ENCODE results near the gene ARHGAP18.

Gene ARHGAP18

DNA sequence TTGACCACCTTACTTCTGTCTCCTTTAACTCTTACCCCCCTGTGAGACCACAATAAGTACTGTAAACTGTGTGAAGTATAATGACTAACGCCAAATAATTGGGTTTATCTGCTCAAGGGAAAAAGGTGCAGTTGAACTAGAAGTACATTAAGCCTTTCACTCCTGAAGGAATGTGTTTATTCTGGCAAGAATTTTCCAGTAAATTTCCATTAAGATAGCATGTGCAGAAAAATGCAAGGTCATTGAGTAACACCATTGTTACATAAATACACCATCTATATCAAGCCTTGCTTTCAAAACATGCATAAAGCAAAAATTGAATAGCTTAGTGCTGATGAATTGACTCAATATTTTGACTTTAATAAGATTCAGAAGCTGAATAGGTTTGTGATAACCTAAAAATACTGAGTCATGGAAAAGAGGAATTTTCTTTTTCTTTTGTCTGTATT is 65.4 kb downstream of the ARHGAP18 start (continued):
- TF ChIP-seq HOXA7 (CRISPR knock-in tag; IDR thresholded peaks at IDR 0.05; ENCODE audit: borderline replicate concordance) (no peak), ZNF140 (tag by site-specific recombination; IDR thresholded peaks at IDR 0.05) (no peak), IKZF3 (tag by site-specific recombination; IDR thresholded peaks at IDR 0.05) (no peak), ZNF626 (tag by site-specific recombination; IDR thresholded peaks at IDR 0.05) (no peak), GLIS1 (tag by site-specific recombination; IDR thresholded peaks at IDR 0.05) (peak; percentile 88), ZNF146 (tag by site-specific recombination; IDR thresholded peaks at IDR 0.05) (no peak), GLI4 (tag by site-specific recombination; IDR thresholded peaks at IDR 0.05) (no peak), ZNF335 (tag by site-specific recombination; conservative IDR thresholded peaks at IDR 0.05) (0 out of 2 replicates have a peak, but pooled peaks have one; percentile 11), ZNF426 (tag by site-specific recombination; IDR thresholded peaks at IDR 0.05) (no peak), ZNF843 (tag by site-specific recombination; IDR thresholded peaks at IDR 0.05) (peak; percentile 64; the same call in 1 of the 2 replicates), ZNF155 (tag by site-specific recombination; IDR thresholded peaks at IDR 0.05) (no peak), ZNF768 (tag by site-specific recombination; IDR thresholded peaks at IDR 0.05) (no peak), ZNF416 (tag by site-specific recombination; IDR thresholded peaks at IDR 0.05) (no peak), ZBTB20 (tag by site-specific recombination; IDR thresholded peaks at IDR 0.05) (peak; percentile 42; the same call in 1 of the 2 replicates), ZXDB (tag by site-specific recombination; IDR thresholded peaks at IDR 0.05) (0 out of 2 replicates have a peak, but pooled peaks have one; percentile 28)
- TF ChIP-seq, protein P1, sequence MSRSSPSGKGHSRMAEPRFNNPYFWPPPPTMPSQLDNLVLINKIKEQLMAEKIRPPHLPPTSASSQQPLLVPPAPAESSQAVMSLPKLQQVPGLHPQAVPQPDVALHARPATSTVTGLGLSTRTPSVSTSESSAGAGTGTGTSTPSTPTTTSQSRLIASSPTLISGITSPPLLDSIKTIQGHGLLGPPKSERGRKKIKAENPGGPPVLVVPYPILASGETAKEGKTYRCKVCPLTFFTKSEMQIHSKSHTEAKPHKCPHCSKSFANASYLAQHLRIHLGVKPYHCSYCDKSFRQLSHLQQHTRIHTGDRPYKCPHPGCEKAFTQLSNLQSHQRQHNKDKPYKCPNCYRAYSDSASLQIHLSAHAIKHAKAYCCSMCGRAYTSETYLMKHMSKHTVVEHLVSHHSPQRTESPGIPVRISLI (tag by site-specific recombination; IDR thresholded peaks at IDR 0.05), result no peak
- TF ChIP-seq, protein P2, sequence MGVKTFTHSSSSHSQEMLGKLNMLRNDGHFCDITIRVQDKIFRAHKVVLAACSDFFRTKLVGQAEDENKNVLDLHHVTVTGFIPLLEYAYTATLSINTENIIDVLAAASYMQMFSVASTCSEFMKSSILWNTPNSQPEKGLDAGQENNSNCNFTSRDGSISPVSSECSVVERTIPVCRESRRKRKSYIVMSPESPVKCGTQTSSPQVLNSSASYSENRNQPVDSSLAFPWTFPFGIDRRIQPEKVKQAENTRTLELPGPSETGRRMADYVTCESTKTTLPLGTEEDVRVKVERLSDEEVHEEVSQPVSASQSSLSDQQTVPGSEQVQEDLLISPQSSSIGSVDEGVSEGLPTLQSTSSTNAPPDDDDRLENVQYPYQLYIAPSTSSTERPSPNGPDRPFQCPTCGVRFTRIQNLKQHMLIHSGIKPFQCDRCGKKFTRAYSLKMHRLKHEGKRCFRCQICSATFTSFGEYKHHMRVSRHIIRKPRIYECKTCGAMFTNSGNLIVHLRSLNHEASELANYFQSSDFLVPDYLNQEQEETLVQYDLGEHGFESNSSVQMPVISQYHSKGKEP (tag by site-specific recombination; IDR thresholded peaks at IDR 0.05), result 0 out of 2 replicates have a peak, but pooled peaks have one; percentile 35
- TF ChIP-seq, protein P3, sequence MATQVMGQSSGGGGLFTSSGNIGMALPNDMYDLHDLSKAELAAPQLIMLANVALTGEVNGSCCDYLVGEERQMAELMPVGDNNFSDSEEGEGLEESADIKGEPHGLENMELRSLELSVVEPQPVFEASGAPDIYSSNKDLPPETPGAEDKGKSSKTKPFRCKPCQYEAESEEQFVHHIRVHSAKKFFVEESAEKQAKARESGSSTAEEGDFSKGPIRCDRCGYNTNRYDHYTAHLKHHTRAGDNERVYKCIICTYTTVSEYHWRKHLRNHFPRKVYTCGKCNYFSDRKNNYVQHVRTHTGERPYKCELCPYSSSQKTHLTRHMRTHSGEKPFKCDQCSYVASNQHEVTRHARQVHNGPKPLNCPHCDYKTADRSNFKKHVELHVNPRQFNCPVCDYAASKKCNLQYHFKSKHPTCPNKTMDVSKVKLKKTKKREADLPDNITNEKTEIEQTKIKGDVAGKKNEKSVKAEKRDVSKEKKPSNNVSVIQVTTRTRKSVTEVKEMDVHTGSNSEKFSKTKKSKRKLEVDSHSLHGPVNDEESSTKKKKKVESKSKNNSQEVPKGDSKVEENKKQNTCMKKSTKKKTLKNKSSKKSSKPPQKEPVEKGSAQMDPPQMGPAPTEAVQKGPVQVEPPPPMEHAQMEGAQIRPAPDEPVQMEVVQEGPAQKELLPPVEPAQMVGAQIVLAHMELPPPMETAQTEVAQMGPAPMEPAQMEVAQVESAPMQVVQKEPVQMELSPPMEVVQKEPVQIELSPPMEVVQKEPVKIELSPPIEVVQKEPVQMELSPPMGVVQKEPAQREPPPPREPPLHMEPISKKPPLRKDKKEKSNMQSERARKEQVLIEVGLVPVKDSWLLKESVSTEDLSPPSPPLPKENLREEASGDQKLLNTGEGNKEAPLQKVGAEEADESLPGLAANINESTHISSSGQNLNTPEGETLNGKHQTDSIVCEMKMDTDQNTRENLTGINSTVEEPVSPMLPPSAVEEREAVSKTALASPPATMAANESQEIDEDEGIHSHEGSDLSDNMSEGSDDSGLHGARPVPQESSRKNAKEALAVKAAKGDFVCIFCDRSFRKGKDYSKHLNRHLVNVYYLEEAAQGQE (tag by site-specific recombination; IDR thresholded peaks at IDR 0.05), result no peak
- TF ChIP-seq, protein P4, sequence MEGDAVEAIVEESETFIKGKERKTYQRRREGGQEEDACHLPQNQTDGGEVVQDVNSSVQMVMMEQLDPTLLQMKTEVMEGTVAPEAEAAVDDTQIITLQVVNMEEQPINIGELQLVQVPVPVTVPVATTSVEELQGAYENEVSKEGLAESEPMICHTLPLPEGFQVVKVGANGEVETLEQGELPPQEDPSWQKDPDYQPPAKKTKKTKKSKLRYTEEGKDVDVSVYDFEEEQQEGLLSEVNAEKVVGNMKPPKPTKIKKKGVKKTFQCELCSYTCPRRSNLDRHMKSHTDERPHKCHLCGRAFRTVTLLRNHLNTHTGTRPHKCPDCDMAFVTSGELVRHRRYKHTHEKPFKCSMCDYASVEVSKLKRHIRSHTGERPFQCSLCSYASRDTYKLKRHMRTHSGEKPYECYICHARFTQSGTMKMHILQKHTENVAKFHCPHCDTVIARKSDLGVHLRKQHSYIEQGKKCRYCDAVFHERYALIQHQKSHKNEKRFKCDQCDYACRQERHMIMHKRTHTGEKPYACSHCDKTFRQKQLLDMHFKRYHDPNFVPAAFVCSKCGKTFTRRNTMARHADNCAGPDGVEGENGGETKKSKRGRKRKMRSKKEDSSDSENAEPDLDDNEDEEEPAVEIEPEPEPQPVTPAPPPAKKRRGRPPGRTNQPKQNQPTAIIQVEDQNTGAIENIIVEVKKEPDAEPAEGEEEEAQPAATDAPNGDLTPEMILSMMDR (tag by site-specific recombination; IDR thresholded peaks at IDR 0.05), result no peak

DNA sequence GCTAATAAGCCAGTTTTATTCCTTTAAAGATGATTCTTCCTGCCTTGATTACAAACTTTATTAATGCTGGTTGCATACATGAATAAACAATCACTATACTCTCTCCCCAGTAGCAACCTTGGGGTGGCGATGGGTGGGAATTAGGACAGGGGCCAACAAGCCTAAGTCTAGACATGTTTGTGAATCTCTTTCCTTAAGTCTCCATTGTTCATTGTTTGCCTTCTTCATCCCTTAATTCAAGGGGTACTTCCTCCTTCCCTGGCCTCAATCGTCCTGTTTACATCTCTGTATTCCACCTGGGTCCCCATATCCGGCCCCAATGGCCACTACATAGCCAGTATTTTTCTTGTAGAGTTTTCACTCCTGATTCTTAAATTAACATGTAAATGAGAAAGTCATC is 66.0 kb downstream of the ARHGAP18 start:
- no peaks in the 10 kb centered on the region for H3K36me3 ChIP-seq (ENCODE audit: control insufficient read depth in 2 of 2, insufficient read depth in 1 of 2, low read length in 2 of 2)
- H3K27ac ChIP-seq (ENCODE audit: extremely low read depth, low read depth, low read length), result no peak overlapping the region
- ChIA-PET CTCF (interaction anchor here (1.0 to 1.1 kb wide), 2 partner anchors 14 to 43 kb away, joined by 3 read pairs; no protein-coding TSS in a partner anchor), POLR2A (interaction anchor here (0.5 to 2.4 kb wide), 2 partner anchors 10 to 66 kb away, joined by 4 to 6 read pairs; partner anchors contain the start of gene ARHGAP18)
- no peak overlapping the region for H3K4me3 ChIP-seq (ENCODE audit: low read depth, low read length)
- peaks cover 20% of the 10 kb centered on the region for H3K4me1 ChIP-seq (ENCODE audit: control insufficient read depth, insufficient read depth, low read length)
- no peaks in the 10 kb centered on the region for H3K9me3 ChIP-seq (ENCODE audit: control insufficient read depth, insufficient read depth, low read depth, low read length)
- TF ChIP-seq ZBTB8A (tag by site-specific recombination; IDR thresholded peaks at IDR 0.05), result no peak
- TF ChIP-seq ZNF169 (tag by site-specific recombination; IDR thresholded peaks at IDR 0.05), result no peak
- TF ChIP-seq, protein P5, sequence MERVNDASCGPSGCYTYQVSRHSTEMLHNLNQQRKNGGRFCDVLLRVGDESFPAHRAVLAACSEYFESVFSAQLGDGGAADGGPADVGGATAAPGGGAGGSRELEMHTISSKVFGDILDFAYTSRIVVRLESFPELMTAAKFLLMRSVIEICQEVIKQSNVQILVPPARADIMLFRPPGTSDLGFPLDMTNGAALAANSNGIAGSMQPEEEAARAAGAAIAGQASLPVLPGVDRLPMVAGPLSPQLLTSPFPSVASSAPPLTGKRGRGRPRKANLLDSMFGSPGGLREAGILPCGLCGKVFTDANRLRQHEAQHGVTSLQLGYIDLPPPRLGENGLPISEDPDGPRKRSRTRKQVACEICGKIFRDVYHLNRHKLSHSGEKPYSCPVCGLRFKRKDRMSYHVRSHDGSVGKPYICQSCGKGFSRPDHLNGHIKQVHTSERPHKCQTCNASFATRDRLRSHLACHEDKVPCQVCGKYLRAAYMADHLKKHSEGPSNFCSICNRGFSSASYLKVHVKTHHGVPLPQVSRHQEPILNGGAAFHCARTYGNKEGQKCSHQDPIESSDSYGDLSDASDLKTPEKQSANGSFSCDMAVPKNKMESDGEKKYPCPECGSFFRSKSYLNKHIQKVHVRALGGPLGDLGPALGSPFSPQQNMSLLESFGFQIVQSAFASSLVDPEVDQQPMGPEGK (tag by site-specific recombination; IDR thresholded peaks at IDR 0.05), result no peak
- no peak for TF ChIP-seq KLF9 (tag by site-specific recombination; IDR thresholded peaks at IDR 0.05; ENCODE audit: low read depth)
- no peak for TF ChIP-seq TRIM28 (IDR thresholded peaks at IDR 0.05; ENCODE audit: borderline replicate concordance, low read length)
- no peak for TF ChIP-seq RBAK (tag by site-specific recombination; IDR thresholded peaks at IDR 0.05)
- no peak for TF ChIP-seq SCRT2 (tag by site-specific recombination; IDR thresholded peaks at IDR 0.05)
- TF ChIP-seq, protein P6, sequence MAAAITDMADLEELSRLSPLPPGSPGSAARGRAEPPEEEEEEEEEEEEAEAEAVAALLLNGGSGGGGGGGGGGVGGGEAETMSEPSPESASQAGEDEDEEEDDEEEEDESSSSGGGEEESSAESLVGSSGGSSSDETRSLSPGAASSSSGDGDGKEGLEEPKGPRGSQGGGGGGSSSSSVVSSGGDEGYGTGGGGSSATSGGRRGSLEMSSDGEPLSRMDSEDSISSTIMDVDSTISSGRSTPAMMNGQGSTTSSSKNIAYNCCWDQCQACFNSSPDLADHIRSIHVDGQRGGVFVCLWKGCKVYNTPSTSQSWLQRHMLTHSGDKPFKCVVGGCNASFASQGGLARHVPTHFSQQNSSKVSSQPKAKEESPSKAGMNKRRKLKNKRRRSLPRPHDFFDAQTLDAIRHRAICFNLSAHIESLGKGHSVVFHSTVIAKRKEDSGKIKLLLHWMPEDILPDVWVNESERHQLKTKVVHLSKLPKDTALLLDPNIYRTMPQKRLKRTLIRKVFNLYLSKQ (tag by site-specific recombination; IDR thresholded peaks at IDR 0.05; ENCODE audit: borderline replicate concordance), result no peak
